ENCODE measurements around the gene ADGRA1.

DNA sequence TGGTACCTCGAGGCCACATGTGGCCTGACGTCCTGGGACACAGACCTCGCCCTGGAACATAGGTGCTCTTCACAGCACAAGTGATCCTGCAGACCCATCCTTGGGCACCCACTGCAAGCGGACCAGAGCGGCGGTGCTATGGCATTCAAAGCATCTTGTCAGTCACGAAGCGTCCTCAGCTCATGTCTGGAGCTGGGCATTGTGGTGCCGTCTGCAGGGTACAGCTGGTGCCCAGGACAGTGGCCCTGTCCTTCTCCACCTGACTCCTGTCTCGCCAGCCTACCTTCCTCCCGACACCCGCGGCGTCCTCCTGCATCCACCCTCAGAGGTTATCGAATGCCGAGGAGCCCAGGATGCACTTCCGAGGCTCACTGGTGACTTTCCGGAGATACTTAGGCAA, 26.5 kb downstream of the ADGRA1 start:
- no peak for TF ChIP-seq POLR2A (IDR thresholded peaks at IDR 0.05; ENCODE audit: low read depth, low read length)
- TF ChIP-seq, protein P1, sequence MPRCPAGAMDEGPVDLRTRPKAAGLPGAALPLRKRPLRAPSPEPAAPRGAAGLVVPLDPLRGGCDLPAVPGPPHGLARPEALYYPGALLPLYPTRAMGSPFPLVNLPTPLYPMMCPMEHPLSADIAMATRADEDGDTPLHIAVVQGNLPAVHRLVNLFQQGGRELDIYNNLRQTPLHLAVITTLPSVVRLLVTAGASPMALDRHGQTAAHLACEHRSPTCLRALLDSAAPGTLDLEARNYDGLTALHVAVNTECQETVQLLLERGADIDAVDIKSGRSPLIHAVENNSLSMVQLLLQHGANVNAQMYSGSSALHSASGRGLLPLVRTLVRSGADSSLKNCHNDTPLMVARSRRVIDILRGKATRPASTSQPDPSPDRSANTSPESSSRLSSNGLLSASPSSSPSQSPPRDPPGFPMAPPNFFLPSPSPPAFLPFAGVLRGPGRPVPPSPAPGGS (IDR thresholded peaks at IDR 0.05; ENCODE audit: borderline replicate concordance, insufficient read depth, low read depth, low read length, poor library complexity, severe bottlenecking) = no peak
- TF ChIP-seq POLR2AphosphoS5 (IDR thresholded peaks at IDR 0.05; ENCODE audit: low read length) = no peak
- TF ChIP-seq, protein P2, sequence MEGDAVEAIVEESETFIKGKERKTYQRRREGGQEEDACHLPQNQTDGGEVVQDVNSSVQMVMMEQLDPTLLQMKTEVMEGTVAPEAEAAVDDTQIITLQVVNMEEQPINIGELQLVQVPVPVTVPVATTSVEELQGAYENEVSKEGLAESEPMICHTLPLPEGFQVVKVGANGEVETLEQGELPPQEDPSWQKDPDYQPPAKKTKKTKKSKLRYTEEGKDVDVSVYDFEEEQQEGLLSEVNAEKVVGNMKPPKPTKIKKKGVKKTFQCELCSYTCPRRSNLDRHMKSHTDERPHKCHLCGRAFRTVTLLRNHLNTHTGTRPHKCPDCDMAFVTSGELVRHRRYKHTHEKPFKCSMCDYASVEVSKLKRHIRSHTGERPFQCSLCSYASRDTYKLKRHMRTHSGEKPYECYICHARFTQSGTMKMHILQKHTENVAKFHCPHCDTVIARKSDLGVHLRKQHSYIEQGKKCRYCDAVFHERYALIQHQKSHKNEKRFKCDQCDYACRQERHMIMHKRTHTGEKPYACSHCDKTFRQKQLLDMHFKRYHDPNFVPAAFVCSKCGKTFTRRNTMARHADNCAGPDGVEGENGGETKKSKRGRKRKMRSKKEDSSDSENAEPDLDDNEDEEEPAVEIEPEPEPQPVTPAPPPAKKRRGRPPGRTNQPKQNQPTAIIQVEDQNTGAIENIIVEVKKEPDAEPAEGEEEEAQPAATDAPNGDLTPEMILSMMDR (IDR thresholded peaks at IDR 0.05 in 2 of 3, conservative IDR thresholded peaks at IDR 0.05 in 1 of 3; ENCODE audit: control insufficient read depth in 2 of 3, extremely low read depth in 1 of 3, insufficient read depth in 1 of 3, low read depth in 3 of 3, low read length in 3 of 3) = no peak
- TF ChIP-seq CEBPB (IDR thresholded peaks at IDR 0.05; ENCODE audit: borderline replicate concordance in 1 of 2, low read depth in 2 of 2, low read length in 2 of 2) = no peak
- TF ChIP-seq NFIC (IDR thresholded peaks at IDR 0.05; ENCODE audit: low read depth, low read length) = no peak
- TF ChIP-seq BMI1 (IDR thresholded peaks at IDR 0.05; ENCODE audit: borderline replicate concordance) = no peak
- no peak for TF ChIP-seq BACH1 (IDR thresholded peaks at IDR 0.05; ENCODE audit: borderline replicate concordance)
- no peak for TF ChIP-seq SMARCA5 (IDR thresholded peaks at IDR 0.05)
